ENCODE data around the gene ABCA13. TPM values are rescaled to one million over a fixed set of nuclear protein-coding genes. Genes with fewer than 3 reads are reported as not detected.

ABCA13 gene
- total RNA-seq, 4 donors from 2014 or later, result 0.19 to 0.33 TPM; not detected in 2

- TF ChIP-seq CTCF (IDR thresholded peaks at IDR 0.05; ENCODE audit: low read depth), result no peak
These were observed 129.0 kb downstream of the ABCA13 start for GRCh38 chr7:48300301-48300700.

DNA sequence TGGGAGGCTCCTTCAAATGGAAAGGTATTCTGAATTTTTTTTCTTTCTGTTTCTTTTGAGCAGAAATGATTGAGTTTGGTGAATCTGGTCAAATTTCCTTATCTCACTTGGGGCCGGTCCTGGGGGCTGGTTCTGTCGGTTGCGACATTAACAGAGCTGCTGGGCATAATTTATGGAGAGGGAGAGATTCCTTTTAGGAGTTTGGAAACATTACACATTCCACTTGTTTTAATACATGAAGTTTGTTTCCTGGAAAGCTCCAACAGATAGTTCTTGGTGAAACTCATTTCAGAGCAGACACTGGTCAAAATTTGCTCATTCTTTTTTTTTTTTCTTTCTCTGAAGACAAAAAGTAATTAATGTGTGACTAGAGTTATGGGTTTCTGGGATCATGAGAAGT lies 129.9 kb downstream of the ABCA13 start:
- TF ChIP-seq CTCF (IDR thresholded peaks at IDR 0.05; ENCODE audit: low read depth), result no peak

DNA sequence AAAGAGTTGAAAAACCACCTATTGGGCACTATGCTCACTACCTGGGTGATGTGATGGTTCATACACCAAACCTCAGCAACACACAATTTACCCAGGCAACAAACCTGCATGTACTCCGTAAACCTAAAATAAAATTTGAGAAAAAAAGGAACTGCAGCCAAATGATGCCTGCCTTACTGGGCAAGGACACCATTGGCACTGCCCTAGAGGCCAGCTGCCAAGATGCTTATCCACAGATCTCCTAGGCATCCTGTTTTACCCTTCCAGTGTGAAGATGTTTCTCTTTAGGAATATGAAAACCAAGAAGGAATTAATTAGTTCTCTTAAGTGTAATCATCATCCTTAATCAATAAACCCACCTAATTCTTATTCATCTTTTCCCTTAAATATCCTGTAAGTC lies 133.4 kb downstream of the ABCA13 start:
- TF ChIP-seq CTCF (IDR thresholded peaks at IDR 0.05; ENCODE audit: low read depth), result no peak

DNA sequence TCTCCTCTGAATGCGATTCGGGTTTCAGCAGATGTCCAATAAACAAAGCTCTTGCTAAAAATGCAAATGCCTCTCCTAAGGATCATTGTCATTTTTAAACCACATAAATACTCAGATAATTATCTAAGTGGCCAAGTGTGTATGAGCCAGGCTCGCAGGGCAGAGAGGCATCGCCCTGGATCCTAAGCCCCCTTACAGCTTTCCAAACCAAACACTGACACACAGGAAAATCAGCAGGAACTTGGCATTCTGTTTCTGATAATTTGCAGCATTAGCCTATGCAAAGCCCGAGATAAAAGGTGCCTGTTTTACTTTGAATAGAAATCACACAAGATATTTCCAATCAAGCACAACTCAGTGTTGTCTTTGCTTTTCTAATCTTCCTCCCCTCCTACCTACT lies 134.4 kb downstream of the ABCA13 start:
- TF ChIP-seq CTCF (IDR thresholded peaks at IDR 0.05; ENCODE audit: low read depth), result no peak

- no peak for TF ChIP-seq CTCF (IDR thresholded peaks at IDR 0.05; ENCODE audit: low read depth)
These were observed 135.9 kb downstream of the ABCA13 start for GRCh38 chr7:48307041-48307714.

DNA sequence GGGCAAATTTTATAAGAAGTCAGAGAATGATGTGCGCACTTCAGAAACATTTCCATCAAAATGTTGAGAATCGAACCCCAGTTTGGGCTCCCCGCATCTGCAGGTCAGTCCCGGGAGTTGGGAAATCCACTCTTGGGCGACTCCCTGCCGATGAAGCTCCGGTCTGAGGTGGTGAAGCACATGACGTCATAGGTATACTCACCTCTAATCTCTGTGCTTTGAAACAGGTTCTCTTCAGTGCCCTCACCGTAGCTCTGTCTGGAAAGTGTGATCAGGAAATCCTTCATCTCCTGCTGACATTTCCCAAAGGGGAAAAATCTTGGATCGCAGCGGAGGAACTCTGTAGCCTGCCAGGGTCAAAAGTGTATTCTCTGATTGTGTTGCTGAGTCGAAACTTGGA lies 138.5 kb downstream of the ABCA13 start:
- TF ChIP-seq CTCF (IDR thresholded peaks at IDR 0.05; ENCODE audit: low read depth), result no peak

DNA sequence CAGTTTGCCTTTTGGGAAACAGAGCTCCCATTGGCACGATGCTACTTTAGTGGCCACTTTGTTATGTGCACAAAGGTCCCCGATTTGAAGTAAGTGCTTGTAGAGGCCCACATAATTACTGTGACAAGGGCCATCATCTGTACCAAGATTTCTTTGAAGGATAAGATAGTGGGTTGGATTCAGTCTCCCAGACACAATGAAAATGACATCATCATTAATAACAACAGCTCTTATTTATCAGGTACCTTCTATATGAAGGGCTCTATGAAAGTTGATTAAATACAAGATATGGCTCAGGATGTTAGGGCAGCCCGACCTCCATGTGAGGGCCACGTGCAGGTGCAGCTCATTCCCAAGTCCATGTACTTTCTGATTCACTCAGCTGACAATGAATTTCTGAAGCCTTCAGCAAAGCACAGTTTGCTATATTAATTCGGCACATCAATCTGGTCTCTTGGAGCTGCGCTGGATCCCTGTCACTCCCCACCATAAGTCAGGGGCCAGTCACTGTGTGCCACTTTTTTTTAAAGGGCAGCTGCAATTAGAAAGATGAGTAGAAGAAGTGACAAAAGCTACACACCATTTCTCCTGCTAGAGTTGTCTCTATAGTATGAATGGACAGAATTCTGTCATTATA lies 140.3 kb downstream of the ABCA13 start:
- no peak for TF ChIP-seq CTCF (IDR thresholded peaks at IDR 0.05; ENCODE audit: low read depth)
